GM12873 (cell line): ENCODE measurements around the gene ISY1.

Source experiments
- CTCF ChIP-seq: IDR thresholded peaks from 2 replicates; pipeline ENCODE4 v1.5.1; 2012; ENCODE audit warnings: low read depth, mild to moderate bottlenecking, moderate library complexity, low read length, control low read depth; ENCODE audit not compliant: insufficient read depth; ENCODE audit errors: missing control alignments

Gene ISY1

DNA sequence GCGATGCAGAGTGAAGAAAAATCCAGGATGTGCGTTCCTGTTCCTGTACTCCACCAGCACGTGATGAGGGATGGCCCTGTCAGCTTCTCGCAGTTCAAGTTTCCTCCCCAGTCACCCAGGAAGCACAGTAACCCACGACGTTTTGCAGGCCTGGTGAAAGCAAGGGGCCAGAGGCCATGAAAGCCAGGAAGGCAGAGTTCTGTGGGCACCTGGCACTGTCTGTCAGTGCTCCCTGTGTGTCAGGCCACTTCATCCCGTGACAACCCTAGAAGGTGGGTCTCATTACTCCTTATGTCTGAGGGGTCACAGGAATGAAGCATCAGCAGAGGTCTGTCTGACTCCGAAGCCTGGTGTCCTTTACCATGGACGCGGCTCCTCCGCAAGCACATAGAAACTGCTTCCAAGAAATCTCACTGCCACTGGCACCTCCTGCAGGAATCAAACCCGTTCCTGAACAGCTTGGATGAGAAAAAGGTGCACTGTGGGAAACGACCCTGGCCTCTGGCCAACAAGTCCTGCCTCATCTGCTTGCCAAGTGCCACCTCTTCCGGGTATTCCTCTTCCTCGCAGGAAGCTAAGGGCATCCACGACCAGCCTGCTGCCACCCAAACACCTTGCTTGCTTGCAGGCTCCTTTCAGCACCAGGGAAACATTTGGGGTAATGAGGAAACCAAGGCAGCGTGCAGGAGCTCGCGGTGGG, 53.8 kb downstream of the ISY1 start:
- TF ChIP-seq CTCF, result no peak

DNA sequence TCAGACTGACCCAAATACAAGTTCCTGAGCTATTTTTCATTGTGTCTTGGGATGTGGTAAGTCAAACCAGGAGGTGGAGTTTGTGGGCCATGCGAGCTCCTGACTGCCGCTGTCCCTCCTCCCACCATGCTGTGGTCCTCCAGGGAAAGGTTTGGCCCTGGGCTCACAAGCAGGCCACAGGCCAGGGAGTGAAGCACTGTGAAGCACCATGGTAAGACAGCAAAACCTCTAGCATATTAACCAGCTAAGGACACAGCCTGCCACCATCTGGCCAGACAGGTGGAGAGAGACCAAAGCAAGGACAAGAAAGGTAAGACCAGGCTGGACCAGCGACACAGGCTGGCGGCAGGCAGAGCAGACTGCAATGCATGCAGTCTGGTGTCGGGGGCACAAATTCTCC, 54.5 kb downstream of the ISY1 start:
- TF ChIP-seq CTCF, result no peak

- TF ChIP-seq CTCF, result no peak
These were observed 55.0 kb downstream of the ISY1 start for GRCh38 chr3:129105862-129106261.

DNA sequence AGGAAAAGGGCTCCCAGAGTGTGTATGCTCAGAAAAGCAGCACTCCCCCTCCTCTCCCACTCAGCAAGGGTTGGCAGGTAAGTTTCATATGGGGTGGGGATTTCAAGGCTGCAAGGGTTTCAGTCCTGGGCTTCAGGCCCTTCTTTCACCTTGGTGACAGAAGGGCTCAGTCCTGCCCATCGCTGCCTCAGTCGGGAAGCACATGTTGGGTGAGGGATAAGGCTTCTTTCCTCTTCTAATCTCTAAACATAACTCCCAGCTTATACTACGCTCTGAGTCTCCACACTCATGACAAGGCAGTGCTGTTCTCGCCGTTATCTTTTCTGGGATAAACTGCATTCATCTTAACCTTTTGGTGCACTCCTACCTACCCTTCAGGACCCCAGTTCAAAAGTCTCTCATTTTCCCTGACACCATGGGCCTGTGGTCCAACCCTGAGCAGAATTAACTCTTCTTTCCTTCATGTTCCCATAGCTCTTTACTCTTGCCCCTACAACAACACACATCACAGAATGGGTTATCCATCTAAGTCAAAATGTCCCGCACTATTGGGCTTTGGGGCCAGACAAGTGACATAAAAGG, 56.3 kb downstream of the ISY1 start:
- no peak for TF ChIP-seq CTCF

GRCh38 chr3:129104051-129104450, 56.8 kb downstream of the ISY1 start:
- TF ChIP-seq CTCF, result no peak

GRCh38 chr3:129103296-129103695, 57.6 kb downstream of the ISY1 start:
- TF ChIP-seq CTCF, result no peak

DNA sequence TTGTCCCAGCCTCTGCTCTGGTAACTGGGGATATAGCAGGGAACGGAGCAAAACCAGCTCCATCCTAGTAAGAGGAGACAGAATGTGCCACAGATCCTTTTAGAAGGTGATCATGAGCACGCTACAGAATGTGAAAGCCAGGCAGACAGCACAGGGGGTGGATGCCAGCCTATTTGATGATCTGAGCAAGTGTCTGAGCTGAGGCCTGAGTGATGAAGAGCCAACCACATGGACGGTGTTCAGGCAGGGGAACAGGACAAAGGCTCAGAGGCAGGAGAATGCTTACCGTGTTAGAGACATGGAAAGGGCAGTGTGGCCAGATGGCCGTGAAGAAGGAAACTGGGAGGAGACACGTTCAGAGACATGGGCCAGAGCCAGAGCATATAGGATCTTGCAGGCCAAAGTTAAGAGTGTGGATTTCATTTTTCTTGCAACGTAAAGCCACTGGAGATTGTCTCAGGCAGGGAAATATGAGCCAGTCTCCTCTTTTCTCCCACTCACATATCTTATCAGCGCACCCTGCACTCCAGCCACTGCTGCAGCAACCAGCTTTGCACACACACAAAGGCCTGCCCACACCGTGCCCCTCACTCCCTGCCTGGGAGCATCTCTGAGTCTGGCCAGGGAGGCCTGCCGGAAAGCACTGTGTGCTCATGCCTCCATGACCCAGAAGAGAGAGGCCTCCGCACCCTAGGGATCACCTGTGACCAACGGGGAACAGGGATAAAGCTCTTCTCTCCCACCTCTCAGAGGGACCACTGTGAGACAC, 59.3 kb downstream of the ISY1 start:
- TF ChIP-seq CTCF, result no peak
